Large intestine (tissue), 3 donors: ENCODE measurements around the gene FGF12. TPM values are rescaled to one million over a fixed set of nuclear protein-coding genes. Genes with fewer than 3 reads are reported as not detected.
"Not testable (repeated sequence)": the region's sequence is repeated elsewhere in the genome, so short reads cannot be mapped to it uniquely, and the experiment has no call there.

Experiments used
- DNase-seq, 2 donors: peaks; one replicate each; pipeline versions ENCODE4 v3.0.0 to v3.0.0-alpha.2; 2013
- H3K27ac ChIP-seq: one replicate; pipeline ENCODE4 v1.5.1; 2013; ENCODE audit warnings: low read length
- H3K27me3 ChIP-seq: 2 replicates; pipeline ENCODE4 v1.6.1; 2013; ENCODE audit warnings: low read length; ENCODE audit not compliant: control insufficient read depth, insufficient read depth
- H3K36me3 ChIP-seq: 2 replicates; pipeline ENCODE4 v1.6.1; 2013; ENCODE audit warnings: low read length; ENCODE audit not compliant: control insufficient read depth, insufficient read depth
- H3K4me1 ChIP-seq: one replicate; pipeline ENCODE4 v1.6.1; 2013; ENCODE audit warnings: low read length; ENCODE audit not compliant: control insufficient read depth, insufficient read depth
- H3K4me3 ChIP-seq: one replicate; pipeline ENCODE4 v1.5.1; 2013; ENCODE audit warnings: low read length
- H3K9me3 ChIP-seq: one replicate; pipeline ENCODE4 v1.6.1; 2013; ENCODE audit warnings: mild to moderate bottlenecking, low read depth, low read length, moderate library complexity; ENCODE audit not compliant: control insufficient read depth
- WGBS: methylation state at CpG from one replicate; pipeline ENCODE4 v1.1.5; 2013; ENCODE audit warnings: low lambda C conversion rate; ENCODE audit not compliant: insufficient coverage; 5-methylcytosine and 5-hydroxymethylcytosine counted together
- polyA plus RNA-seq: library from polyadenylated mRNA; unstranded; fragments of 120-200 nt; gene quantifications from one replicate; pipeline ENCODE4 v1.2.1, GENCODE V29; 2013

Gene FGF12
- polyA plus RNA-seq, 1 donor, result 2.1 TPM

DNA sequence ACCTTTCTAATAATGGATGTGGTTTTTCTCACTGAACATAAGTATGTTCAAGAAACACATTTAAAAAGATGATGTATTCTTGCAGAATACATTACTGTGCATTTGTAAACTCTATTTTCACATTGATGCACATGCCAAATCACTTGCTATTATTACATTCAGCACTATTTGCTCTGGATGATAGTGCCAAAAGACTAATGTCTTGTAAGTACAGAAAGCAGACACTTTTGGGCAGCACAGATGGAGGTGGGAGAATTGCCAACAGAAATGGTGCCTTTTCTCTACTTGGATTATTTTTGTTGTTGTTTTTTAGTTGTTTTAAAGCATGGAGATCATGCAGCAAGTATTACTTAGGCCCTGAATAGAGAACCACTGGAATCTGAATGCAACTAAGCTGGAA is 10.2 kb upstream of the FGF12 start:
- Histone ChIP-seq H3K27me3 (no peaks in the 10 kb centered on the region), H3K4me1 (no peaks in the 10 kb centered on the region)

DNA sequence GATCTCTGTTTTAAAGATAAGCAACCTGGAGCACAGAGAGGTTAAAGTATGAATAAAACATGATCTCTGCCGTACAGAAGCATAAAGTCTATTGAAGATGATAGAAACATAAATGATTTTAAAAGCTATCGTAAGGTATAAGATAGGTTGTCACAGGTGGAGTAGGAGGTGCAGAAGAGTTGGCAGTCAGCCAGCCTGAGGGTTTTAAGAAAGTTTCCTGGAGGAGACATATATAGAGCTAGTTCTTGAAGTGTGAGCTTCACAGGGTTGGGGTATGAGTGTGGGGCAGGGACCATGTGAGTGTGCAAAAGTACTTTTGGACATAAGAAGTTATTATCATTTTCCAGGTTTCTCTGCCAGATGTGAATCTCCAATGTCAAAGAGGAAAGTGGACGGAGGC is 3.9 kb upstream of the FGF12 start:
- Histone ChIP-seq H3K4me3 (no peak overlapping the region), H3K27ac (no peak overlapping the region), H3K36me3 (no peaks in the 10 kb centered on the region), H3K4me1 (no peaks in the 10 kb centered on the region), H3K27me3 (peaks cover 3% of the 10 kb centered on the region), H3K9me3 (no peaks in the 10 kb centered on the region)
- no peak for DNase-seq
- 86% methylated on average over 3 of the region's 3 CpGs for whole genome bisulfite sequencing

More for the DNA sequence above, 10.2 kb upstream of the FGF12 start:
- no peak overlapping the region for H3K27ac ChIP-seq
- no peak for DNase-seq
- H3K36me3 ChIP-seq, result no peaks in the 10 kb centered on the region
- no peak overlapping the region for H3K4me3 ChIP-seq
- no peaks in the 10 kb centered on the region for H3K9me3 ChIP-seq

DNA sequence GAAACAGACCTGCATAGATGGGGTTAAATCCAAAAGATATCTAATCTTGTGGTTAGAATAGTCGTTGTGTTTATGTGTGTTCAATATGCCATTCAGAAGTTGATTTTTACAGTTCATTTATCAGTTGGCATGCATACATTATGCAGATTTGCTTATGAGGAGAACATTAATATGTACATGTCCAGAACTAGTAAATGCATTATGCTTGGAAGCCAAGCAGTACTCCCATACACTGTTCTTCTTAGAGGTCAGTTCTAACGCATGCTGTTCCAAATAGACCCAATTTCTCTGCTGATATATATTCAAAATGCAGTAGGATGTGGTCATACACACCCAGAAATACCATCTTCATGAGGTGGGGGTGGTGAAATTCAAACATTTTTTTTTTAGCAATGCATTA is 956 bp downstream of the FGF12 start:
- WGBS, result 80% methylated on average over 1 of the region's 2 CpGs
- H3K27me3 ChIP-seq, result peaks cover 3% of the 10 kb centered on the region
- no peak overlapping the region for H3K27ac ChIP-seq
- no peaks in the 10 kb centered on the region for H3K4me1 ChIP-seq
- DNase-seq, result no peak
- H3K9me3 ChIP-seq, result no peaks in the 10 kb centered on the region
- no peaks in the 10 kb centered on the region for H3K36me3 ChIP-seq
- H3K4me3 ChIP-seq, result no peak overlapping the region

DNA sequence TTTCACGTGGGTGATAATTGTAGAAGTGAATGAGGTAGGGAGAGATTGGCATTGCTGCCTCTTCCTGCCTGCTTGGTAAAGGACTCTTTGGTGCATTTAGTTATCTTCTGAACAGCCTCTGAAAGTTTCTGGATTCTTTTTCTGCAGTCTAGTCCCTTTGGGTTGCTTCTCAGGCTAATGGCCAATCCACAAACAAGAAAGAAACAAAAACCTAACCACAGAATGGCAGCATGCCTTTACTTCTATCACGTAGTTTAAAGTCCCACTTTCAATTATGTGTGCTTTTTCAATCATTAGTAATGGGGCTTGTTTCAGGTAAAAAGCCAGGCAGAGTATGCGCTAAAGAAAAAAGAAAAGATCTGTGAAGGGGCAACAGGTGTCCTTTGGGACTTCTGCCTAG is 7.4 kb downstream of the FGF12 start:
- Histone ChIP-seq H3K9me3 (no peaks in the 10 kb centered on the region), H3K27me3 (no peaks in the 10 kb centered on the region), H3K27ac (no peak overlapping the region), H3K36me3 (no peaks in the 10 kb centered on the region), H3K4me3 (no peak overlapping the region), H3K4me1 (no peaks in the 10 kb centered on the region)
- no peak for DNase-seq
- WGBS, result no CpG with 5 or more reads among the region's 3 CpGs

- no peaks in the 10 kb centered on the region for H3K36me3 ChIP-seq
- no peak for DNase-seq
- 61% methylated on average over 2 of the region's 3 CpGs for WGBS
These were observed 9.2 kb downstream of the FGF12 start for GRCh38 chr3:192718156-192718555.

GRCh38 chr3:192715126-192715525 is 12.2 kb downstream of the FGF12 start:
- no peaks in the 10 kb centered on the region for H3K4me1 ChIP-seq
- no peaks in the 10 kb centered on the region for H3K36me3 ChIP-seq
- no peak for DNase-seq
- H3K27me3 ChIP-seq, result no peaks in the 10 kb centered on the region
- H3K27ac ChIP-seq, result no peak overlapping the region
- H3K9me3 ChIP-seq, result no peaks in the 10 kb centered on the region
- no peak overlapping the region for H3K4me3 ChIP-seq

More at GRCh38 chr3:192718156-192718555, 9.2 kb downstream of the FGF12 start:
- no peaks in the 10 kb centered on the region for H3K27me3 ChIP-seq
- H3K4me1 ChIP-seq, result no peaks in the 10 kb centered on the region
- H3K9me3 ChIP-seq, result no peaks in the 10 kb centered on the region
- H3K4me3 ChIP-seq, result no peak overlapping the region
- no peak overlapping the region for H3K27ac ChIP-seq

DNA sequence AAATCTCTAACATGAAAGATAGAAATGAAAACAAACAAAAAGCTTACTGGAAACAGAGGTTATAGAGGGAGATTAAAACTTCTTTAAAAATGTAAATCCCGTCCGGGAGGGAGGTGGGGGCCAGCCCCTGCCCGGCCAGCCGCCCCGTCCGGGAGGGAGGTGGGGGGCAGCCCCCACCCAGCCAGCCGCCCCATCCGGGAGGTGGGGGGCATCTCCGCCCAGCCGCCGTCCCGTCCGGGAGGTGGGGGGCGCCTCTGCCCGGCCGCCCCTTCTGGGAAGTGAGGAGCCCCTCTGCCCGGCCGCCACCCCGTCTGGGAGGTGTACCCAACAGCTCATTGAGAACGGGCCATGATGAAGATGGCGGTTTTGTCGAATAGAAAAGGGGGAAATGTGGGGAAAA is 16.2 kb downstream of the FGF12 start:
- H3K9me3 ChIP-seq, H3K4me3 ChIP-seq: not testable (repeated sequence)
- no CpG with 5 or more reads among the region's 22 CpGs for WGBS

DNA sequence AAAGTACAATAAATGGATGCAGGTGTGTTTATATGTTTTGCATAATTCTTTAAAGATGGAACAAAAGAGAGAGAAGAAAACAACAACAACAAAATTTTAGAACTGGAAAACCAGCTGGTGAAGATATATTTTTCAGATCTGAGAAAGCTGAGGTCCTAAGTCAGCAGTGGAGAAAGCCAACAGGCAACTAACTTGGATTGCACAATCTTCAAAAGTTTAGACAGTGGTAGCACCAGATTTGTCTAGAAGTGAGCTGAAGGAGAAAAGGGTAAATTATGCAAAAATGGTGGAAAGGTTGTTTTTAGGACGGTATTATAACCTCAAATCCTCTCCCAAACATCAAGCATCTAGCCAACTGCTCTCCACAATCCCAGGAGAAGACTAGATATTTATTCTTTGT is 17.0 kb downstream of the FGF12 start:
- H3K27me3 ChIP-seq, result no peaks in the 10 kb centered on the region
- H3K4me1 ChIP-seq, result no peaks in the 10 kb centered on the region
- no peak overlapping the region for H3K4me3 ChIP-seq
- no peak overlapping the region for H3K27ac ChIP-seq
- no CpG with 5 or more reads among the region's 1 CpG for WGBS
- H3K36me3 ChIP-seq, result no peaks in the 10 kb centered on the region
- H3K9me3 ChIP-seq, result no peaks in the 10 kb centered on the region
- DNase-seq, result no peak

More for the DNA sequence above, 16.2 kb downstream of the FGF12 start:
- H3K27me3 ChIP-seq, H3K27ac ChIP-seq, DNase-seq, H3K36me3 ChIP-seq, H3K4me1 ChIP-seq: not testable (repeated sequence)

GRCh38 chr3:192706272-192706671 is 21.1 kb downstream of the FGF12 start:
- DNase-seq, result no peak
- no peaks in the 10 kb centered on the region for H3K9me3 ChIP-seq
- no peaks in the 10 kb centered on the region for H3K4me1 ChIP-seq
- H3K36me3 ChIP-seq, result no peaks in the 10 kb centered on the region
- H3K27ac ChIP-seq, result no peak overlapping the region
- no peaks in the 10 kb centered on the region for H3K27me3 ChIP-seq
- no peak overlapping the region for H3K4me3 ChIP-seq
- 80% methylated on average over 1 of the region's 13 CpGs for WGBS

DNA sequence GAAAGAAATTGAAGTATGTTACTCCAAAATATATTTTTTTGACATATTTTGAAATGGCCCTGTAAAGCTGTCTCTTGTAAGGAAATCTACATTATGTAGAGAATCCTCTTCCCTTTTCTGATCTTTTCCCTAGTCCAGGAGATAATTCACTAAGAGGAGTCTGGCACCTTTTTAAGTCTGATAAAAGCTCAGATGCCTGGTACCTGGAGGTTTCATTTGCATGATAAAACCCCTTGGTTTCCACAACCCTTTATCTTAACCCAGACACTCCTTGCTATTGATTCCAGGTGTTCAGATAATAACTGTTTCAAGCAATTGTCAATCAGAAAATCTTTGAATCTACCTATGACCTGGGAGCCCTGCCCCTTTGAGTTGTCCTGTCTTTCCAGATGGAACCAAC is 26.5 kb downstream of the FGF12 start:
- Histone ChIP-seq H3K4me1 (no peaks in the 10 kb centered on the region), H3K27me3 (no peaks in the 10 kb centered on the region), H3K27ac (no peak overlapping the region), H3K9me3 (no peaks in the 10 kb centered on the region), H3K36me3 (no peaks in the 10 kb centered on the region), H3K4me3 (no peak overlapping the region)
- DNase-seq, result no peak

GRCh38 chr3:192696943-192697587 is 30.3 kb downstream of the FGF12 start:
- 100% methylated on average over 1 of the region's 2 CpGs for WGBS
- no peaks in the 10 kb centered on the region for H3K27me3 ChIP-seq
- DNase-seq, result no peak
- no peak overlapping the region for H3K4me3 ChIP-seq
- no peaks in the 10 kb centered on the region for H3K9me3 ChIP-seq
- no peak overlapping the region for H3K27ac ChIP-seq
- H3K4me1 ChIP-seq, result no peaks in the 10 kb centered on the region
- H3K36me3 ChIP-seq, result no peaks in the 10 kb centered on the region
